ENCODE data around the gene MTAP. TPM values are rescaled to one million over a fixed set of nuclear protein-coding genes. Genes with fewer than 3 reads are reported as not detected.

MTAP gene
- total RNA-seq, 1 experiment from 2014 or later: 46.1 TPM

- BruUV-seq (replicated peaks): no TSS peak
- H3K4me2 ChIP-seq: peak overlapping the region; percentile 94
- peaks cover 27% of the 10 kb centered on the region for H3K4me1 ChIP-seq (replicated peaks; ENCODE audit: insufficient read depth)
- TF ChIP-seq CTCF (conservative IDR thresholded peaks at IDR 0.05) (no peak), EZH2 (IDR thresholded peaks at IDR 0.05; ENCODE audit: low read depth) (no peak)
- no peaks in the 10 kb centered on the region for H3K9me3 ChIP-seq (ENCODE audit: insufficient read depth, low read depth)
- no peaks in the 10 kb centered on the region for H3K9me2 ChIP-seq (ENCODE audit: insufficient read depth)
- ChIA-PET POLR2A (ENCODE audit: unreplicated experiment) (no interaction called here), CTCF (no interaction called here)
- no peak overlapping the region for H3K27ac ChIP-seq
- no peak for DNase-seq
- no peaks in the 10 kb centered on the region for H4K20me1 ChIP-seq (ENCODE audit: insufficient read depth)
- no peaks in the 10 kb centered on the region for H3K27me3 ChIP-seq (ENCODE audit: insufficient read depth, low read depth)
- H3F3A ChIP-seq (ENCODE audit: insufficient read depth, low read depth): no peaks in the 10 kb centered on the region
- peaks cover 66% of the 10 kb centered on the region for H3K79me2 ChIP-seq (ENCODE audit: low read depth)
- no peak overlapping the region for H2AFZ ChIP-seq
- intact Hi-C loops (cut with micrococcal nuclease; ENCODE audit: unreplicated experiment): loop anchor here (5.0 kb wide), 2 partner anchors 477 to 1877 kb away; no protein-coding TSS in a partner anchor
- 0 out of 2 replicates have a peak, but pooled peaks cover 6% of the 10 kb centered on the region for H3K36me3 ChIP-seq (ENCODE audit: low read depth)
- H3K4me3 ChIP-seq: peak overlapping the region; percentile 87
Observed at GRCh38 chr9:21804331-21804730, 1.9 kb downstream of the MTAP start.

GRCh38 chr9:21804791-21805190 is 2.4 kb downstream of the MTAP start:
- Histone ChIP-seq H3K4me1 (replicated peaks; ENCODE audit: insufficient read depth) (peaks cover 27% of the 10 kb centered on the region), H3K79me2 (ENCODE audit: low read depth) (peaks cover 66% of the 10 kb centered on the region), H2AFZ (no peak overlapping the region), H3K9me2 (ENCODE audit: insufficient read depth) (no peaks in the 10 kb centered on the region), H3K4me3 (peak overlapping the region; percentile 87; the same call in 1 of the 2 replicates), H4K20me1 (ENCODE audit: insufficient read depth) (no peaks in the 10 kb centered on the region), H3K27me3 (ENCODE audit: insufficient read depth, low read depth) (no peaks in the 10 kb centered on the region), H3K4me2 (peak overlapping the region; percentile 94), H3K36me3 (ENCODE audit: low read depth) (0 out of 2 replicates have a peak, but pooled peaks cover 6% of the 10 kb centered on the region), H3K27ac (no peak overlapping the region), H3K9me3 (ENCODE audit: insufficient read depth, low read depth) (no peaks in the 10 kb centered on the region), H3F3A (ENCODE audit: insufficient read depth, low read depth) (no peaks in the 10 kb centered on the region)
- TF ChIP-seq CTCF (conservative IDR thresholded peaks at IDR 0.05): no peak
- no peak for TF ChIP-seq EZH2 (IDR thresholded peaks at IDR 0.05; ENCODE audit: low read depth)
- BruUV-seq (replicated peaks): no TSS peak
- POLR2A ChIA-PET (ENCODE audit: unreplicated experiment): no interaction called here
- CTCF ChIA-PET: no interaction called here
- no peak for DNase-seq
- intact Hi-C loops (cut with micrococcal nuclease; ENCODE audit: unreplicated experiment): loop anchor here (5.0 kb wide), 2 partner anchors 477 to 1877 kb away; no protein-coding TSS in a partner anchor

- Histone ChIP-seq H4K20me1 (ENCODE audit: insufficient read depth) (no peaks in the 10 kb centered on the region), H3K27ac (no peak overlapping the region), H3K4me1 (replicated peaks; ENCODE audit: insufficient read depth) (peaks cover 20% of the 10 kb centered on the region), H2AFZ (no peak overlapping the region), H3F3A (ENCODE audit: insufficient read depth, low read depth) (peaks cover 2% of the 10 kb centered on the region; the same call in 1 of the 2 replicates), H3K79me2 (ENCODE audit: low read depth) (peaks cover 70% of the 10 kb centered on the region), H3K27me3 (ENCODE audit: insufficient read depth, low read depth) (no peaks in the 10 kb centered on the region), H3K9me3 (ENCODE audit: insufficient read depth, low read depth) (no peaks in the 10 kb centered on the region), H3K4me3 (no peak overlapping the region), H3K4me2 (no peak overlapping the region), H3K9me2 (ENCODE audit: insufficient read depth) (no peaks in the 10 kb centered on the region), H3K36me3 (ENCODE audit: low read depth) (0 out of 2 replicates have a peak, but pooled peaks cover 6% of the 10 kb centered on the region)
- DNase-seq: no peak
- ChIA-PET POLR2A (ENCODE audit: unreplicated experiment) (no interaction called here), CTCF (no interaction called here)
- no TSS peak for BruUV-seq (replicated peaks)
- intact Hi-C loops (cut with micrococcal nuclease; ENCODE audit: unreplicated experiment): no loop called here
- TF ChIP-seq CTCF (conservative IDR thresholded peaks at IDR 0.05): no peak
- TF ChIP-seq EZH2 (IDR thresholded peaks at IDR 0.05; ENCODE audit: low read depth): no peak
Observed at GRCh38 chr9:21806644-21807043, 4.2 kb downstream of the MTAP start.
